Fibroblast of mammary gland (primary cell): ENCODE measurements around the gene HOXA13.

Experiments
- DNase-seq: peaks from one replicate; pipeline ENCODE4 v3.0.0-alpha.2; 2010; ENCODE audit warnings: low read depth
- H3K4me3 ChIP-seq: 2 replicates; pipeline ENCODE4 v1.5.1; 2011; ENCODE audit warnings: low read depth, mild to moderate bottlenecking, low read length, moderate library complexity; ENCODE audit not compliant: control insufficient read depth
- TF ChIP-seq, protein P1 (sequence below): conservative IDR thresholded peaks from 2 replicates; pipeline ENCODE4 v1.5.1; 2011; ENCODE audit warnings: low read depth, low read length, inconsistent platforms; ENCODE audit not compliant: control insufficient read depth, insufficient read depth

HOXA13 gene

DNA sequence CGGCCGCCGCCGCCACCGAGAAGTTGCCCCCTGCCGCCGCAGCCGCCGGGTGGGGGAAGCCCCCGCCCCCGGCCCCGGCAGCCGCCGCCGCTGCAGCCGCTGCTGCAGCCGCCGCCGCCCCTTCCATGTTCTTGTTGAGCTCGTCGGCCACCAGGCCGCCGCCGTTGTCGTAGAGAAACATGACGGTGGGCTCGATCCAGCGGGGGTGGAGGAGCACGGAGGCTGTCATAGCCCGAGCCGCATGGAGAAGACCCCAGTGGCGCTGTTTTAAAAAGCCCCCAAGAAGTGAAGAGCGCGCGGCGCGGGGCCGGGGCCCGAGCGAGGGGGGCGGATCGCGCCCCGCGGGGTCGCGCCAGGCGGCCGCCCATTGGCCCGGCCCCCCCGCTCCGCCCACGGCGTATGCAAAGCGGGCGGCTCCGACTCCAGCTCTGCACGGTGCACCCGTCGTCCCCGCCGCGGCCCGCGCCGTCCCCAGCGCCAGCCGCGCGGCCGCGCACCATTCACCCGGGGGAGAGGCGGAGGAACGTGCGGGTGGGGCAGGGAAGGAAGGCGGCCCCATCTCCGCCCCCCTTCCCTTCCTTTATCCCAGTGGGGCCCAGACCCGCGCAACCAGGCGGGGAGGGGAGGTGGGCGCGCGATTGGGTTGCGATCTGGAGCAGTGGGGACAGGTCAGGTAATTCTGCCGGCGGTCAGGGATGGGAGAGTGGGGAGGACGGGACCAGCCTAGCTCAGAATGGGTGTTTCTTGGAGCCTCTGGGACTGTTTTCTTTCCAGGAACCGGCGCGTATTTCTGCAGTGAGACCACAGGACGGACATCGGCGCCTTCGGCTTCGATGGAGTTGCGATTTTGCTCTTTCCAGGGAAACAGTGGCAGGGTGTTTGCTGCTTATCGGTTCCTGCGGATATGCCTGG, at the start of gene HOXA13:
TSS of gene HOXA13 (minus strand) at position 243 of the 912 bp plus-strand sequence. CDS start at position 229, 14 bp downstream.
- peak within 1 kb of the TSS; percentile 32 for H3K4me3 ChIP-seq
- TF ChIP-seq, protein P1, sequence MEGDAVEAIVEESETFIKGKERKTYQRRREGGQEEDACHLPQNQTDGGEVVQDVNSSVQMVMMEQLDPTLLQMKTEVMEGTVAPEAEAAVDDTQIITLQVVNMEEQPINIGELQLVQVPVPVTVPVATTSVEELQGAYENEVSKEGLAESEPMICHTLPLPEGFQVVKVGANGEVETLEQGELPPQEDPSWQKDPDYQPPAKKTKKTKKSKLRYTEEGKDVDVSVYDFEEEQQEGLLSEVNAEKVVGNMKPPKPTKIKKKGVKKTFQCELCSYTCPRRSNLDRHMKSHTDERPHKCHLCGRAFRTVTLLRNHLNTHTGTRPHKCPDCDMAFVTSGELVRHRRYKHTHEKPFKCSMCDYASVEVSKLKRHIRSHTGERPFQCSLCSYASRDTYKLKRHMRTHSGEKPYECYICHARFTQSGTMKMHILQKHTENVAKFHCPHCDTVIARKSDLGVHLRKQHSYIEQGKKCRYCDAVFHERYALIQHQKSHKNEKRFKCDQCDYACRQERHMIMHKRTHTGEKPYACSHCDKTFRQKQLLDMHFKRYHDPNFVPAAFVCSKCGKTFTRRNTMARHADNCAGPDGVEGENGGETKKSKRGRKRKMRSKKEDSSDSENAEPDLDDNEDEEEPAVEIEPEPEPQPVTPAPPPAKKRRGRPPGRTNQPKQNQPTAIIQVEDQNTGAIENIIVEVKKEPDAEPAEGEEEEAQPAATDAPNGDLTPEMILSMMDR = no peak
- DNase-seq = peak; percentile 17

DNA sequence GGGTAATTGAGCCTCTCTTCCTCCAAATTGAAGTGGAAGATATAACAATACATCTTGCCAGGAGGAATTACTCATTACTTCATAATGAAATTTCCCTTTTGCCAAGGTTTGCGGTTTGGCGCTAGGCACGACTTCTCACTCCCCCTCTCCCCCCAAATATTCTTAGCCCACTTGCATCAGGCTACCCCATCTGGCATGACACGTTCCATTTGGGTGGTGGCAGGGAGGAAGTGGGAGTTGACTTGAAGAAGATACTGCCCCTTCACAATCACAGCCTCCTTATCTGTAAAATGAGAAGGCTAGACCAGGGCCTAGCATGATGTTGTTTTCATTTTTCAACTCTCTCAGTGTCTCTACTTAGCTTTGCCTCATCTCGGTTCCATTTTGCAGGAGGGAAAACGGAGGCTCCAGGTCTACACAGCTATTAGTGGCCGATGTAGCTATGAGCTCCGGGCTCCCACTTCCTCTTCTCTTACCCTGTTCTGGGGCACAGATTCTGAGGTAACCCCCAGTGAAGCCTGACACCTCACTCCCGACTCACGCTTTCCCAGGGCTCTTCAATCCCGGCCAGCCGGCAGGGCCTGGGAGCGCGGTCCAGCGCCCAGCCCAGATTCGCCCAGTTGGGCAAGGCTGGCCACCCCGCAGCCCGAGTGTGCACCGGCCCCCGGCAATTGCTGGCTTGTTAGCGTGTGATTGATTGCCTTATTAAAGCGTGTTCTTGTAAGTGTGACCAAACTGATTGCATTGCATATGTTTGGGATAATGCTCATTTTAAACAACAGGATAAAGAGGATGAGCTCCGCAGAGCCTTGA, 49.2 kb upstream of the HOXA13 start:
- DNase-seq = peak; percentile 73

DNA sequence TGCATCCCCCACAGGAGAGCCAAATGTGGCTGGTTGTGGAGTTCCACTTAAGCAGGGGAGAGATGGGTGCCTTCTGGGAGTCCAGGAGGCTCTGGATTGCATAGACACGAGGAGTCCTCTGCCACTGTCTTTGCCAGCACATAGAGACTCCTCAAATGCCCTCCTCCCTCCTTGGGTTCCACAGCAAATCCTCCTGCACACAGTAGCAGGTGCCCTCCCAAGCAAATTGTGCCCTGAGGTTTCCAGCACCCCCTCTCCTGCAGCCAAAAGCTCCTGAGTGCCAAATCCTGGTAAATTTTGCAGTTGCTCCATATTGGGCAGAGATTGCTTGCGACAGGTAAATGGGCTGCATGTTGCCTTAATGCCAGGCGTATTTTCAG, 48.5 kb upstream of the HOXA13 start:
- H3K4me3 ChIP-seq = no peak overlapping the region
- TF ChIP-seq, protein P1 = no peak
- DNase-seq = no peak

More for the DNA sequence above, 49.2 kb upstream of the HOXA13 start:
- TF ChIP-seq, protein P1 = no peak
- no peak overlapping the region for H3K4me3 ChIP-seq

DNA sequence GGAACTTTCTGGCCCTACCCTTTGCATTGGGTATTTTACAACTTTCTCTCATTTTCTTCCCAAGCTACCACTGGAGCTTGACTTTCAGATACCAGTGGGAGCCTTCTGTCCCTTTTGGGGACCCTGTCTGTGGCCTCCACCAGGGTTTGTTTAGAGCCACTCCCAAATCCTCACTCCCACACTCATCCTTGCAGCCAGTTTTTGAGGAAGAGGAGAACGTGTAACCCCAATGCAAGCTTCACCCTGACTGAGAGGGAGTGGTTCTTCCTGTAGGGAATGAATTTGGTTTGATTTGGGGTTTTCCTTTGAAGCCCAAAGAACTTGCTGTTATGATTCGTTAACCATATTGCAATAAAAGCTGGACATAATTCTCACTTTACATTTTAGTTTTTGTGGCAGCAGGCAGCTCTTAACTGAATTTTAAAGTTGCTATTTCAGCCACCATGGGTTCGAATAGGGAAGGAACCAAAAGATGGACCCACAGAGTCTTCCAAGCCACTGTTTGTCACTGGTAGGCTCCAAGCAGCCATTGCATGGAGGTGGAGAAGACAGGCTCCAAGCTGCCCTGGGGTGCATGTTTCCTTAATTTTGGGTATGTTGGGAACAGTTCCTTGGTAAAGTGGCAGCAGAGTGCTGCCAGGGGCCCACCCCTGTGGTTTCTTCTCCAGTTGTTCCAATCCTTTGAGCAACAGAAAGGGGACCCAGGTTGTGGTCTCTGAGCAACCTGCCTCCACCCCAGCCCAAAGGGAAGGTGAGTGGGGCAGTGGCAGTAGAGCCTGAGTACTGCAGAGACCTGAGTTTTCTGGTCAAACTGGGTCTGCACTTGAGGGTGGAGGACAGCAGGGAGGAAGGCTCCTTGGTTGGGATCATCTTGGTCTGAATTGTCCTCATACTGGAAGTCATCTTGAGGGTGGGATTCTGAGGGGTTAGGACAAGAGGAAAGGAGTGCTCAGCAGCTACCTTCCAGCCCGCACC, 47.8 kb upstream of the HOXA13 start:
- TF ChIP-seq, protein P1 = no peak
- no peak overlapping the region for H3K4me3 ChIP-seq
- no peak for DNase-seq

DNA sequence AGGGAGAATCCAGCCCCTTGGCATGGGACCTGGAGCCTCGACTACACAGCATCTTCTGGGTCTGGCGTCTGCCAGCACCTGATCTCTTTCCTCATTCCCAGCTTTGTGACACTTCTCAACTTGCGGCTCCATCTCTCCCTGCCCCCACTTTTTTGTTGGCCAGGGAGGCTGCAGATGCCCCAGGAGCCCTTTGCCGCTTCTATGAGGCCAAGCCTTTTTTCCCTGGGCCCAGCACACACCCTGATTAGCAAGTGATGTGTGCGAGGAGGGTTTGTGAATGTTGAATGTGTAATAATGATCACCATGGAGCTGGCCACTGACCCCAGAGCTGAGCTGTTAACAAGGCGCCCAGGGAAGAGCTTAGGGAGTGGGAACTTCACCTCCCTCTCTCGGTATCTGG, 47.1 kb upstream of the HOXA13 start:
- DNase-seq = no peak
- H3K4me3 ChIP-seq = no peak overlapping the region
- TF ChIP-seq, protein P1 = no peak
